ENCODE measurements around the gene CCPG1.
"Not testable (repeated sequence)": the region's sequence is repeated elsewhere in the genome, so short reads cannot be mapped to it uniquely, and the experiment has no call there.

CCPG1 gene

GRCh38 chr15:55420171-55420866, 12.2 kb upstream of the CCPG1 start:
- H3K9me3 ChIP-seq = no peaks in the 10 kb centered on the region
- no peak overlapping the region for H3K9ac ChIP-seq
- no peaks in the 10 kb centered on the region for H3K36me3 ChIP-seq
- no peaks in the 10 kb centered on the region for H3K4me1 ChIP-seq
- no peaks in the 10 kb centered on the region for H4K20me1 ChIP-seq
- H3K4me2 ChIP-seq = no peak overlapping the region
- H3K27ac ChIP-seq = no peak overlapping the region
- no peak for TF ChIP-seq Cebpa-rat (IDR thresholded peaks at IDR 0.05)
- no peak overlapping the region for H3K4me3 ChIP-seq
- no peaks in the 10 kb centered on the region for H3K27me3 ChIP-seq

DNA sequence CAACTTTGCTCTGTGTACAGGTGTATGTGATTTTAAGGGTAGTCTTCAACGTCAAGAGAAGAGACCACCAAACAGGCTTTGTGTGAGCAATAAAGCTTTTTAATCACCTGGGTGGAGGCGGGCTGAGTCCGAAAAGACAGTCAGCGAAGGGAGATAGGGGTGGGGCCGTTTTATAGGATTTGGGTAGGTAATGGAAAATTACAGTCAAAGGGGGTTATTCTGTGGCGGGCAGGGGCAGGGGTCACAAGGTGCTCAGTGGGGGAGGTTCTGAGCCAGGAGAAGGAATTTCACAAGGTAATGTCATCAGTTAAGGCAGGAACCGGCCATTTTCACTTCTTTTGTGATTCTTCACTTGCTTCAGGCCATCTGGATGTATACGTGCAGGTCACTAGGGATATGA, 9.5 kb upstream of the CCPG1 start:
- H3K9ac ChIP-seq, H3K4me2 ChIP-seq, H3K9me3 ChIP-seq, H3K27ac ChIP-seq, H3K36me3 ChIP-seq, H4K20me1 ChIP-seq, H3K4me3 ChIP-seq, H3K4me1 ChIP-seq, H3K27me3 ChIP-seq: not testable (repeated sequence)

DNA sequence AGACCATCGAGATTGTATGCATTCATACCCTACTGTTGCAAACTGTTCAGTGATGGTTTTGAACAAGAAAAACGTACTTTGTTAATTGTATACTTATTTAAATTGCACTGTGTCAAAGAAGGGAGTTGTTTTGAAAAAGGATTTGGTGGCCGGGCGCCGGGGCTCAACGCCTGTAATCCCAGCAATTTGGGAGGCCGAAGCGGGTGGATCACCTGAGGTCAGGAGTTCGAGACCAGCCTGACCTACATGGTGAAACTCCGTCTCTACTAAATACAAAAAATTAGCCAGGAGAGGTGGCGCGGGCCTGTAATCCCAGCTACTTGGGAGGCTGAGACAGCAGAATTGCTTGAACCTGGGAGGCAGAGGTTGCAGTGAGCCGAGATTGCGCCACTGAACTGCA, 817 bp upstream of the CCPG1 start:
- Histone ChIP-seq H3K4me1 (peaks cover 33% of the 10 kb centered on the region), H3K27ac (peak overlapping the region; percentile 59; the same call in 1 of the 2 replicates), H3K9ac (peak overlapping the region; percentile 63), H3K4me3 (peak overlapping the region; percentile 76), H3K4me2 (peak overlapping the region; percentile 87)
- not testable (repeated sequence) for H3K27me3 ChIP-seq, H4K20me1 ChIP-seq, H3K36me3 ChIP-seq, H3K9me3 ChIP-seq

- Histone ChIP-seq H3K4me1 (peaks cover 47% of the 10 kb centered on the region), H4K20me1 (no peaks in the 10 kb centered on the region), H3K36me3 (no peaks in the 10 kb centered on the region), H3K27ac (peak overlapping the region; percentile 78), H3K4me2 (peak overlapping the region; percentile 87), H3K4me3 (peak overlapping the region; percentile 76), H3K9ac (peak overlapping the region; percentile 79), H3K27me3 (no peaks in the 10 kb centered on the region), H3K9me3 (no peaks in the 10 kb centered on the region)
- TF ChIP-seq Cebpa-rat (IDR thresholded peaks at IDR 0.05) = no peak
Measured at GRCh38 chr15:55407498-55408011, 604 bp downstream of the CCPG1 start.

DNA sequence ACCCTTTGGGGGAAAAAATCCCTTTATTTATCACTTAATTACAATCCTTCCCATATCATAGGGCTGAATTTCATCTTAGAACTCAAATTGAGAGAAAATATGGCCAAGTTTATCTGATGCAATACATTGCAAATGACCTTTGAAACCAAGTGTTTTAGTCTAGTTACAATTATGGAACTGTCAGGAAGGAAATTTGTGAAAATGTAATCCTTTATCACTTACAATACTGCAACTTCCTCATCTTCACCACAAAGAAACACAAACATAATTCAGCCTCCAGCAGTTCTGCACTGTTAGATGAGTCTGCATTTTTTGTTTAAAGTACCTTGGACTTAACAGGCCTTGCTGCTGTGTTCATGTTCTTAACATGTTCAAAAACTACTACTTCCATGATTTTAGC, 4.6 kb downstream of the CCPG1 start:
- Histone ChIP-seq H3K27ac (peak overlapping the region; percentile 52), H3K9ac (0 out of 2 replicates have a peak overlapping the region, but pooled peaks have one; percentile 47), H3K4me1 (peaks cover 38% of the 10 kb centered on the region), H3K9me3 (no peaks in the 10 kb centered on the region), H3K4me2 (peak overlapping the region; percentile 61), H3K36me3 (peaks cover 7% of the 10 kb centered on the region; the same call in 1 of the 2 replicates), H4K20me1 (no peaks in the 10 kb centered on the region), H3K27me3 (no peaks in the 10 kb centered on the region), H3K4me3 (no peak overlapping the region)
- no peak for TF ChIP-seq Cebpa-rat (IDR thresholded peaks at IDR 0.05)

- TF ChIP-seq Cebpa-rat (IDR thresholded peaks at IDR 0.05) = no peak
- Histone ChIP-seq H3K27ac (peak overlapping the region; percentile 52; the same call in 1 of the 2 replicates), H3K9me3 (peaks cover 3% of the 10 kb centered on the region; the same call in 1 of the 2 replicates), H3K4me3 (no peak overlapping the region), H3K9ac (no peak overlapping the region), H3K36me3 (peaks cover 12% of the 10 kb centered on the region; the same call in 1 of the 2 replicates), H3K4me1 (peaks cover 38% of the 10 kb centered on the region), H4K20me1 (no peaks in the 10 kb centered on the region), H3K27me3 (no peaks in the 10 kb centered on the region), H3K4me2 (peak overlapping the region; percentile 61)
Measured at GRCh38 chr15:55402707-55403106, 5.5 kb downstream of the CCPG1 start.

DNA sequence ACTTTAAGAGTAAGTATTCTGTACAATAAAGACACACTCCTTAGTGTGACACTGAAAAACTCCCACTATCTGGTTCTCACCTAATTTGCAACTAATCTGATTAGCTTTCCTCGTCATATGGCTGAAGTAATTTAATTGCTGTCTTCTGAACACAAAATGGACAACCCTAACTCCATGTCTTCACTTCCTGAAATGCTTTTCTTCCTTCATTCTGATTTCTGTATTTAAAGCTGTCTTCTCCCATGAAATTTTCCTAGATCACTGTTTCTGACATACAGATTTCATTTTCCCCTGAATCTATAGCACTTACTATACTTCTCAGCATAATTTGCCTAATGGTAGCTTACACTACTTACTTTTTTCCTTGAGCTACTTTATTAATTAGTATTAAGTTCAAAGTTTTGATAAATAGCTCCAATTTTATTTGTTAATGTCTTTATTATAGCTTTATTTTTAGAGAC, 6.3 kb downstream of the CCPG1 start:
- Histone ChIP-seq H3K4me2 (no peak overlapping the region), H3K4me3 (no peak overlapping the region), H4K20me1 (no peaks in the 10 kb centered on the region), H3K4me1 (peaks cover 31% of the 10 kb centered on the region), H3K36me3 (peaks cover 17% of the 10 kb centered on the region; the same call in 1 of the 2 replicates), H3K27ac (no peak overlapping the region), H3K9ac (no peak overlapping the region), H3K27me3 (no peaks in the 10 kb centered on the region), H3K9me3 (peaks cover 11% of the 10 kb centered on the region)
- no peak for TF ChIP-seq Cebpa-rat (IDR thresholded peaks at IDR 0.05)

DNA sequence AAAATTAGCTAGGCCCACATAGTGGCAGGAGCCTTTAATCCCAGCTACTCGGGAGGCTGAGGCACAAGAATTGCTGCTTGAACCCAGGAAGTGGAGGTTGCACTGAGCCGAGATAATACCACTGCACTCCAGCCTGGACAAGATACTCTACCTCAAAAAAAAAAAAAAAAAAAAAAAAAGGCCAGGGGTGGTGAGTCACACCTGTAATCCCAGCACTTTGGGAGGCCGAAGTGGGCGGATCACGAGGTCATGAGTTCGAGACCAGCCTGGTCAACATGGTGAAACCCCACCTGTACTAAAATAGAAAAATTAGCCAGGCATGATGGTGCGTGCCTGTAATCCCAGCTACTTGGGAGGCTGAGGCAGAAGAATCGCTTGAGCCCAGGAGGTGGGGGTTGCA, 8.1 kb downstream of the CCPG1 start:
- peaks cover 21% of the 10 kb centered on the region for H3K9me3 ChIP-seq
- peaks cover 17% of the 10 kb centered on the region; the same call in 1 of the 2 replicates for H3K36me3 ChIP-seq
- not testable (repeated sequence) for H3K27me3 ChIP-seq, H3K4me2 ChIP-seq, H4K20me1 ChIP-seq, H3K9ac ChIP-seq, H3K4me3 ChIP-seq, H3K27ac ChIP-seq
- peaks cover 23% of the 10 kb centered on the region for H3K4me1 ChIP-seq

DNA sequence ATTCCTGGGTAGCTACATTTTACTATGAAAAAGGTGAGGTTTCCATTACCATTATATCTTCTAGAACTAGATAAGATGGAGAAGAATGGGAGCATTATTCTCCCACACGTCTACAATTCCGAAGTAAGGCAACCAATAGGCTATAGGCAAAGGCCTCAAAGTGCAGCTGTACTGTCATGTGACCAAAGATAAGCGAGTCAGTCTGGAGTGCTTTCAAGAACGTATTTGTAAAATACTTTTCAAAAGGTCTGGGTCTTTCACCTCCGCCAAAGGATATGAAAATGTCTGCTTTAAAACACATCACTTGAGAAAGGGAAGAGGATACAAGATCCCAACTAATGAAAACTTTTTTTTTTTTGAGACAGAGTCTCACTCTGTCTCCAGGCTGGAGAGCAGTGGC, 9.9 kb downstream of the CCPG1 start:
- no peak for TF ChIP-seq Cebpa-rat (IDR thresholded peaks at IDR 0.05)
- Histone ChIP-seq H3K9ac (no peak overlapping the region), H4K20me1 (no peaks in the 10 kb centered on the region), H3K27ac (no peak overlapping the region), H3K4me2 (no peak overlapping the region), H3K36me3 (peaks cover 27% of the 10 kb centered on the region), H3K27me3 (no peaks in the 10 kb centered on the region), H3K9me3 (peaks cover 39% of the 10 kb centered on the region), H3K4me3 (no peak overlapping the region), H3K4me1 (peaks cover 7% of the 10 kb centered on the region)

DNA sequence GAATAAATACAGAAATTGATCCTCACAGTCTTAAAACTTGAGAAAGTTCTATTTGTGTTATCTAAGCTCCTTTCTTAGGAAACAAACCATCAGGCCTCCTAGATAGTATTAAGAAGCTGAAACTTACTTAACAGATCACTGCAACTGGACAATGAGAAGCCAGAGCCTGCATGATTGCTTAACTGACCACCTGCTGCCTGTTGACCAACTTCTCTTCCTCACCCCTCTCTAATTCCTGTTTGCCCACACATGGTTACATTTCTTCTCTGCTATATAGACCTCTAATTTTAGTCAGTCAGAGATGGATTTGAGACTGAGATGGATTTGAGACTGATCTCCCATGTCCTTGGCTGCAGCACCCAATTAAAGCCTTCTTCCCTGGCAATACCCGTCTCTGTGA, 13.5 kb downstream of the CCPG1 start:
- no peak overlapping the region for H3K9ac ChIP-seq
- peaks cover 47% of the 10 kb centered on the region for H3K9me3 ChIP-seq
- H4K20me1 ChIP-seq = no peaks in the 10 kb centered on the region
- H3K4me1 ChIP-seq = no peaks in the 10 kb centered on the region
- TF ChIP-seq Cebpa-rat (IDR thresholded peaks at IDR 0.05) = no peak
- no peak overlapping the region for H3K27ac ChIP-seq
- no peak overlapping the region for H3K4me2 ChIP-seq
- no peaks in the 10 kb centered on the region for H3K27me3 ChIP-seq
- H3K4me3 ChIP-seq = no peak overlapping the region
- peaks cover 26% of the 10 kb centered on the region for H3K36me3 ChIP-seq
